GM12878 (cell line): ENCODE data around the gene RNU6-1.

Experiments used
- CEBPB ChIP-seq, 2 experiments: fragments of 150-350 bp in 1 of 2; IDR thresholded peaks; 2 replicates each; pipeline ENCODE4 v1.6.1; 2012 to 2014; ENCODE audit warnings: low read depth in 2 of 2, low read length in 2 of 2, borderline replicate concordance in 1 of 2, inconsistent platforms in 1 of 2
- EZH2 ChIP-seq: IDR thresholded peaks from 2 replicates; pipeline ENCODE4 v1.6.1; 2012; ENCODE audit warnings: low read depth, mild to moderate bottlenecking, control low read depth, inconsistent platforms, low read length, borderline replicate concordance; ENCODE audit not compliant: control insufficient read depth
- IKZF1 ChIP-seq: fragments of 450-650 bp; conservative IDR thresholded peaks from 2 replicates; pipeline ENCODE4 v1.6.1; 2017; ENCODE audit warnings: antibody characterized with exemption, mild to moderate bottlenecking
- JUND ChIP-seq: IDR thresholded peaks from 2 replicates; pipeline ENCODE4 v1.6.1; 2012; ENCODE audit warnings: low read depth, mild to moderate bottlenecking, low read length, improper control_type of control experiment, moderate library complexity
- NRF1 ChIP-seq: conservative IDR thresholded peaks from 2 replicates; pipeline ENCODE4 v1.6.1; 2011; ENCODE audit warnings: mild to moderate bottlenecking, low read depth, low read length, improper control_type of control experiment
- POLR2AphosphoS5 ChIP-seq: IDR thresholded peaks from 2 replicates; pipeline ENCODE4 v1.6.1; 2011; ENCODE audit warnings: mild to moderate bottlenecking, low read length, inconsistent platforms
- RAD21 ChIP-seq: IDR thresholded peaks from 2 replicates; pipeline ENCODE4 v1.6.1; 2011; ENCODE audit warnings: mild to moderate bottlenecking, low read depth, low read length, moderate library complexity; ENCODE audit not compliant: insufficient read depth
- SMAD1 ChIP-seq: fragments of 450-650 bp; IDR thresholded peaks from 2 replicates; pipeline ENCODE4 v1.6.1; 2018; ENCODE audit warnings: mild to moderate bottlenecking, low read depth; ENCODE audit not compliant: partially characterized antibody
- SMC3 ChIP-seq: IDR thresholded peaks from 2 replicates; pipeline ENCODE4 v1.6.1; 2011; ENCODE audit warnings: low read length, improper control_type of control experiment, borderline replicate concordance
- TAF1 ChIP-seq: IDR thresholded peaks from 2 replicates; pipeline ENCODE4 v1.6.1; 2011; ENCODE audit warnings: mild to moderate bottlenecking, low read depth, low read length, borderline replicate concordance
- TARDBP ChIP-seq: IDR thresholded peaks from 2 replicates; pipeline ENCODE4 v1.6.1; 2016; ENCODE audit warnings: borderline replicate concordance
- TCF12 ChIP-seq: IDR thresholded peaks from 2 replicates; pipeline ENCODE4 v1.6.1; 2011; ENCODE audit warnings: low read depth, mild to moderate bottlenecking, low read length
- TF ChIP-seq, protein P1 (sequence below), 3 experiments: IDR thresholded peaks in 2 of 3; conservative IDR thresholded peaks in 1 of 3; 2 replicates each; pipeline ENCODE4 v1.5.1; 2011; ENCODE audit warnings: low read depth in 3 of 3, low read length in 3 of 3, mild to moderate bottlenecking in 3 of 3, control low read depth in 2 of 3, moderate library complexity in 2 of 3, inconsistent platforms in 1 of 3, mixed read lengths in 1 of 3; ENCODE audit not compliant: control insufficient read depth in 2 of 3, insufficient read depth in 1 of 3; ENCODE audit errors: extremely low read depth in 1 of 3
- TF ChIP-seq, protein P2 (sequence below): fragments of 450-650 bp; IDR thresholded peaks from 2 replicates; pipeline ENCODE4 v1.6.1; 2017; ENCODE audit warnings: mild to moderate bottlenecking, low read depth, inconsistent platforms; ENCODE audit not compliant: poor library complexity, severe bottlenecking

DNA sequence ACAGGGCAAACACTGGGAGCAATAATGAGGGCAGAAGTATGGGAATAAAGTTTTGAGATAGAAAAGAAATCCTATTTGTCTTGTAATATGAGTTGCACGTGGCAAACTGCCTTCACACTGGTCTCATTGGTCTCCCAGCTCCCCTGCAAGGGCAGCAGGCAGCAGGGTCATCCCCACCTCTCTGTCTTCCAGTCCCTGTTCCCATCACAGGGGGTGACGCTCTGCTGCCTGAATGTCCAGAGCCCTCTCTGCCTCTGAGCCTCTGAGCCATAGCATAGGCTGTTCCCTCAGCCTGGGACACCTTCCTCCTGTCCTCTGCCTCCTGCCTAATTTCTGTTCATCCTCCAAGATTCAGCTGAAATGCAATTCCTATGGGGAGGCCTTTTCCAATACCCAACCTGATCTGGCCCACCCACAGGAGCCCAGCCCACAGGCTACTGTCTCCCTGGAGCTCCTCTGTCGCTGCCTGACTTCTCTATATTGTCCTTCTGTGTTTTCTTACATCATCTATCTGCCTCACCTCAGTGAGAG lies 26.7 kb downstream of the RNU6-1 start:
- TF ChIP-seq JUND = no peak
- TF ChIP-seq, protein P1, sequence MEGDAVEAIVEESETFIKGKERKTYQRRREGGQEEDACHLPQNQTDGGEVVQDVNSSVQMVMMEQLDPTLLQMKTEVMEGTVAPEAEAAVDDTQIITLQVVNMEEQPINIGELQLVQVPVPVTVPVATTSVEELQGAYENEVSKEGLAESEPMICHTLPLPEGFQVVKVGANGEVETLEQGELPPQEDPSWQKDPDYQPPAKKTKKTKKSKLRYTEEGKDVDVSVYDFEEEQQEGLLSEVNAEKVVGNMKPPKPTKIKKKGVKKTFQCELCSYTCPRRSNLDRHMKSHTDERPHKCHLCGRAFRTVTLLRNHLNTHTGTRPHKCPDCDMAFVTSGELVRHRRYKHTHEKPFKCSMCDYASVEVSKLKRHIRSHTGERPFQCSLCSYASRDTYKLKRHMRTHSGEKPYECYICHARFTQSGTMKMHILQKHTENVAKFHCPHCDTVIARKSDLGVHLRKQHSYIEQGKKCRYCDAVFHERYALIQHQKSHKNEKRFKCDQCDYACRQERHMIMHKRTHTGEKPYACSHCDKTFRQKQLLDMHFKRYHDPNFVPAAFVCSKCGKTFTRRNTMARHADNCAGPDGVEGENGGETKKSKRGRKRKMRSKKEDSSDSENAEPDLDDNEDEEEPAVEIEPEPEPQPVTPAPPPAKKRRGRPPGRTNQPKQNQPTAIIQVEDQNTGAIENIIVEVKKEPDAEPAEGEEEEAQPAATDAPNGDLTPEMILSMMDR (IDR thresholded peaks at IDR 0.05 in 2 of 3, conservative IDR thresholded peaks at IDR 0.05 in 1 of 3; ENCODE audit: control insufficient read depth in 2 of 3, extremely low read depth in 1 of 3, insufficient read depth in 1 of 3, low read depth in 3 of 3, low read length in 3 of 3) = no peak
- no peak for TF ChIP-seq POLR2AphosphoS5
- TF ChIP-seq NRF1 = no peak
- TF ChIP-seq EZH2 = no peak
- no peak for TF ChIP-seq CEBPB (IDR thresholded peaks at IDR 0.05; ENCODE audit: borderline replicate concordance in 1 of 2, low read depth in 2 of 2, low read length in 2 of 2)
- no peak for TF ChIP-seq RAD21
- TF ChIP-seq TARDBP = no peak
- TF ChIP-seq SMAD1 = no peak
- no peak for TF ChIP-seq SMC3
- TF ChIP-seq, protein P2, sequence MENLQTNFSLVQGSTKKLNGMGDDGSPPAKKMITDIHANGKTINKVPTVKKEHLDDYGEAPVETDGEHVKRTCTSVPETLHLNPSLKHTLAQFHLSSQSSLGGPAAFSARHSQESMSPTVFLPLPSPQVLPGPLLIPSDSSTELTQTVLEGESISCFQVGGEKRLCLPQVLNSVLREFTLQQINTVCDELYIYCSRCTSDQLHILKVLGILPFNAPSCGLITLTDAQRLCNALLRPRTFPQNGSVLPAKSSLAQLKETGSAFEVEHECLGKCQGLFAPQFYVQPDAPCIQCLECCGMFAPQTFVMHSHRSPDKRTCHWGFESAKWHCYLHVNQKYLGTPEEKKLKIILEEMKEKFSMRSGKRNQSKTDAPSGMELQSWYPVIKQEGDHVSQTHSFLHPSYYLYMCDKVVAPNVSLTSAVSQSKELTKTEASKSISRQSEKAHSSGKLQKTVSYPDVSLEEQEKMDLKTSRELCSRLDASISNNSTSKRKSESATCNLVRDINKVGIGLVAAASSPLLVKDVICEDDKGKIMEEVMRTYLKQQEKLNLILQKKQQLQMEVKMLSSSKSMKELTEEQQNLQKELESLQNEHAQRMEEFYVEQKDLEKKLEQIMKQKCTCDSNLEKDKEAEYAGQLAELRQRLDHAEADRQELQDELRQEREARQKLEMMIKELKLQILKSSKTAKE = no peak
- TF ChIP-seq IKZF1 = no peak
- TF ChIP-seq TAF1 = no peak
- TF ChIP-seq TCF12 = no peak
